Endothelial cell of umbilical vein (primary cell): ENCODE measurements around the gene MBNL2. TPM values are rescaled to one million over a fixed set of nuclear protein-coding genes. Genes with fewer than 3 reads are reported as not detected.

Experiments
- BruUV-seq: library from RNA; stranded (reverse); fragments of 400-500 nt; replicated peaks from 2 replicates; lab custom pipeline; 2021; lab: Mats Ljungman, UMichigan
- CTCF ChIA-PET: fragments of 300-600, 350-600 bp; sonication (Branson Sonifier 250); formaldehyde crosslinking; loops from one replicate; lab custom pipeline; 2021; ENCODE audit warnings: antibody characterized with exemption, inconsistent platforms; lab: Charles Lee
- POLR2A ChIA-PET: fragments of 300-600, 350-600 bp; sonication (Branson Sonifier 250); formaldehyde crosslinking; loops from one replicate; lab custom pipeline; 2021; ENCODE audit warnings: antibody characterized with exemption, inconsistent platforms; lab: Charles Lee
- DNase-seq: peaks from one replicate; pipeline ENCODE4 v3.0.0-alpha.2; 2011; ENCODE audit warnings: low read depth, low spot score
- FAIRE-seq: peaks from 2 replicates; lab custom pipeline; 2011; peaks lifted over from hg19 to GRCh38; lab: Jason Lieb, UNC
- H2AFZ ChIP-seq: 2 replicates; pipeline ENCODE4 v1.6.0; 2012; ENCODE audit warnings: low read depth, low read length, control low read depth, inconsistent platforms
- H3K27ac ChIP-seq: 2 replicates; pipeline ENCODE4 v1.5.1; 2011; ENCODE audit warnings: low read depth, mild to moderate bottlenecking, control low read depth, low read length, moderate library complexity; ENCODE audit not compliant: insufficient read depth
- H3K27me3 ChIP-seq, 2 experiments: 2 replicates each; pipeline versions ENCODE4 v1.6.0 to v1.6.1; 2011; ENCODE audit warnings: low read length in 2 of 2, mixed read lengths in 1 of 2; ENCODE audit not compliant: control insufficient read depth in 2 of 2, insufficient read depth in 2 of 2
- H3K36me3 ChIP-seq, 2 experiments: 2 replicates in 1 of 2; 3 replicates in 1 of 2; pipeline ENCODE4 v1.5.1; 2011; ENCODE audit warnings: low read length in 2 of 2, mild to moderate bottlenecking in 1 of 2, moderate library complexity in 1 of 2; ENCODE audit not compliant: control insufficient read depth in 2 of 2, insufficient read depth in 2 of 2; ENCODE audit errors: extremely low read depth in 1 of 2
- H3K4me1 ChIP-seq: 3 replicates; pipeline ENCODE4 v1.5.1; 2011; ENCODE audit warnings: mild to moderate bottlenecking, low read length; ENCODE audit not compliant: control insufficient read depth, insufficient read depth; ENCODE audit errors: extremely low read depth
- H3K4me2 ChIP-seq: 2 replicates; pipeline ENCODE4 v1.6.1; 2011; ENCODE audit warnings: low read length, control low read depth, mixed read lengths; ENCODE audit not compliant: insufficient read depth
- H3K4me3 ChIP-seq, 3 experiments: fragments of 200-600 bp in 1 of 3; sonication (generic), shearing (Covaris generic) in 1 of 3; replicated peaks in 1 of 3; 2 replicates each; pipeline ENCODE4 v1.5.1; 2011 to 2016; ENCODE audit warnings: control low read depth in 3 of 3, low read length in 3 of 3, mild to moderate bottlenecking in 2 of 3, inconsistent platforms in 1 of 3, low read depth in 1 of 3, moderate library complexity in 1 of 3; ENCODE audit not compliant: insufficient read depth in 1 of 3
- H3K79me2 ChIP-seq: 2 replicates; pipeline ENCODE4 v1.6.0; 2012; ENCODE audit warnings: low read length, inconsistent platforms; ENCODE audit not compliant: control insufficient read depth, insufficient read depth
- H3K9ac ChIP-seq: replicated peaks from 2 replicates; pipeline ENCODE3; 2011; ENCODE audit warnings: low read length, control low read depth; ENCODE audit not compliant: insufficient read depth; ENCODE audit errors: extremely low read depth
- H3K9me1 ChIP-seq: replicated peaks from 3 replicates; pipeline ENCODE4 v1.6.0; 2011; ENCODE audit warnings: mild to moderate bottlenecking, low read length; ENCODE audit not compliant: control insufficient read depth, insufficient read depth; ENCODE audit errors: extremely low read depth
- H3K9me3 ChIP-seq: replicated peaks from 2 replicates; pipeline ENCODE4 v1.5.1; 2012; ENCODE audit warnings: low read length, inconsistent platforms; ENCODE audit not compliant: control insufficient read depth, insufficient read depth
- H4K20me1 ChIP-seq: replicated peaks from 2 replicates; pipeline ENCODE3; 2011; ENCODE audit warnings: mild to moderate bottlenecking, low read length; ENCODE audit not compliant: control insufficient read depth, insufficient read depth; ENCODE audit errors: extremely low read depth
- EZH2 ChIP-seq: IDR thresholded peaks from 2 replicates; pipeline ENCODE4 v1.6.1; 2012; ENCODE audit warnings: borderline replicate concordance, low read depth, mild to moderate bottlenecking, moderate library complexity, low read length, inconsistent platforms; ENCODE audit not compliant: severe bottlenecking
- FOS ChIP-seq: IDR thresholded peaks from 2 replicates; pipeline ENCODE4 v1.6.1; 2011; ENCODE audit warnings: mild to moderate bottlenecking, low read length, moderate library complexity, borderline replicate concordance; ENCODE audit not compliant: insufficient read depth
- GATA2 ChIP-seq: IDR thresholded peaks from 2 replicates; pipeline ENCODE4 v1.7.0; 2011; ENCODE audit warnings: low read depth, mild to moderate bottlenecking, moderate library complexity, mixed read lengths, low read length; ENCODE audit not compliant: insufficient read length, insufficient read depth
- JUN ChIP-seq: IDR thresholded peaks from 2 replicates; pipeline ENCODE4 v1.6.1; 2011; ENCODE audit warnings: borderline replicate concordance, low read depth; ENCODE audit not compliant: insufficient read length, insufficient read depth
- MYC ChIP-seq: IDR thresholded peaks from one replicate; pipeline ENCODE4 v1.6.1; 2011; ENCODE audit warnings: mild to moderate bottlenecking, low read depth, low read length
- POLR2A ChIP-seq: IDR thresholded peaks from 2 replicates; pipeline ENCODE4 v1.6.1; 2012; ENCODE audit warnings: low read depth, mild to moderate bottlenecking, control low read depth, low read length
- POLR2AphosphoS5 ChIP-seq: IDR thresholded peaks from 2 replicates; pipeline ENCODE4 v1.6.1; 2012; ENCODE audit warnings: low read depth, mild to moderate bottlenecking, control low read depth, low read length, moderate library complexity; ENCODE audit not compliant: insufficient read depth
- dilution Hi-C: fragments of 300-500 bp; cut with MboI; formaldehyde crosslinking; loops from one replicate; pipeline ENCODE4 v1.15.0; 2019; ENCODE audit warnings: low sequenced_read_pairs; ENCODE audit not compliant: extremely low pct_ligation_motif_present
- intact Hi-C: fragments of 100-400 bp; cut with micrococcal nuclease; formaldehyde crosslinking; loops from one replicate; pipeline ENCODE4 v1.10.0; 2022
- polyA plus RNA-seq, 4 experiments: library from polyadenylated mRNA; depleted of rRNA in 3 of 4; stranded (reverse) in 3 of 4; unstranded in 1 of 4; fragments of >200 nt; gene quantifications; 2 replicates each; pipeline versions ENCODE4 v1.2.1 to v1.2.3, GENCODE V29; 2011 to 2012; ENCODE audit warnings: missing spikeins in 1 of 4
- total RNA-seq: library from RNA; stranded (reverse); gene quantifications from 2 replicates; pipeline ENCODE4 v1.2.3, GENCODE V29; 2021
- TF ChIP-seq, protein P1 (sequence below): IDR thresholded peaks from 2 replicates; pipeline ENCODE4 v1.6.1; 2011; ENCODE audit not compliant: insufficient read depth, insufficient read length
- TF ChIP-seq, protein P2 (sequence below), 2 donors: IDR thresholded peaks; 1 replicate in 1 of 2; 2 replicates in 1 of 2; pipeline ENCODE4 v1.5.1; 2011; ENCODE audit warnings: low read length in 2 of 2, mild to moderate bottlenecking in 2 of 2, moderate library complexity in 2 of 2, control low read depth in 1 of 2, inconsistent platforms in 1 of 2, low read depth in 1 of 2; ENCODE audit not compliant: insufficient read depth in 1 of 2; ENCODE audit errors: extremely low read depth in 1 of 2

Gene MBNL2
- total and polyA plus RNA-seq, 2 donors (not counting 3 experiments of a cell fraction or from before 2014, with no cell fraction given): 32.9 to 76.5 TPM

DNA sequence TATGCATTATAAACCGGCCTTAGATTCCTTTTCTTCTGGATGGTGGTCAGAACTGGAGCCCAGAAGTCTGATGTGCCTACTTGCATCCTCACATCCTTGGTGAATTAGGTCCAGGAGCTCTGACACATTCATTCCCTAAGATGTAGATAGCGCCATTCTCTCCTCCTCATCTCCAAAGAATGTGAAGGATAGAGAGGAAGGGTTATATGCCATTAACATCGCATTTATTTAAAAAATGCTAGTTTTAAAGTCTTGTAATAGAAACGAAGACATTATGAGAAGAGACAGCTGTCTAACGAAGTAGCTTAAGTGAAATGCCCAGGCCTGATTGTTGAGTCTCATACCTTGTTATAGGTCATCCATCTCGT, 9.7 kb downstream of the MBNL2 start:
- no peak for DNase-seq
- H3K27ac ChIP-seq: no peak overlapping the region
- no peaks in the 10 kb centered on the region for H3K9me1 ChIP-seq
- peaks cover 65% of the 10 kb centered on the region for H3K4me1 ChIP-seq
- FAIRE-seq: no peak
- no peak overlapping the region for H3K4me3 ChIP-seq
- intact Hi-C loops: no loop called here
- H4K20me1 ChIP-seq: no peaks in the 10 kb centered on the region
- H3K4me2 ChIP-seq: no peak overlapping the region
- H3K9me3 ChIP-seq: no peaks in the 10 kb centered on the region
- no peak overlapping the region for H2AFZ ChIP-seq
- peaks cover 95% of the 10 kb centered on the region for H3K79me2 ChIP-seq
- no TSS peak for BruUV-seq
- no peak overlapping the region for H3K9ac ChIP-seq
- no peaks in the 10 kb centered on the region for H3K27me3 ChIP-seq
- H3K36me3 ChIP-seq: peaks cover 2 to 9% of the 10 kb centered on the region in 2 experiments
- dilution Hi-C loops: no loop called here
- TF ChIP-seq FOS: no peak
- no peak for TF ChIP-seq JUN
- TF ChIP-seq GATA2: no peak
- TF ChIP-seq POLR2A: no peak
- TF ChIP-seq, protein P1, sequence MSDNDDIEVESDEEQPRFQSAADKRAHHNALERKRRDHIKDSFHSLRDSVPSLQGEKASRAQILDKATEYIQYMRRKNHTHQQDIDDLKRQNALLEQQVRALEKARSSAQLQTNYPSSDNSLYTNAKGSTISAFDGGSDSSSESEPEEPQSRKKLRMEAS: no peak
- no peak for TF ChIP-seq POLR2AphosphoS5
- TF ChIP-seq, protein P2, sequence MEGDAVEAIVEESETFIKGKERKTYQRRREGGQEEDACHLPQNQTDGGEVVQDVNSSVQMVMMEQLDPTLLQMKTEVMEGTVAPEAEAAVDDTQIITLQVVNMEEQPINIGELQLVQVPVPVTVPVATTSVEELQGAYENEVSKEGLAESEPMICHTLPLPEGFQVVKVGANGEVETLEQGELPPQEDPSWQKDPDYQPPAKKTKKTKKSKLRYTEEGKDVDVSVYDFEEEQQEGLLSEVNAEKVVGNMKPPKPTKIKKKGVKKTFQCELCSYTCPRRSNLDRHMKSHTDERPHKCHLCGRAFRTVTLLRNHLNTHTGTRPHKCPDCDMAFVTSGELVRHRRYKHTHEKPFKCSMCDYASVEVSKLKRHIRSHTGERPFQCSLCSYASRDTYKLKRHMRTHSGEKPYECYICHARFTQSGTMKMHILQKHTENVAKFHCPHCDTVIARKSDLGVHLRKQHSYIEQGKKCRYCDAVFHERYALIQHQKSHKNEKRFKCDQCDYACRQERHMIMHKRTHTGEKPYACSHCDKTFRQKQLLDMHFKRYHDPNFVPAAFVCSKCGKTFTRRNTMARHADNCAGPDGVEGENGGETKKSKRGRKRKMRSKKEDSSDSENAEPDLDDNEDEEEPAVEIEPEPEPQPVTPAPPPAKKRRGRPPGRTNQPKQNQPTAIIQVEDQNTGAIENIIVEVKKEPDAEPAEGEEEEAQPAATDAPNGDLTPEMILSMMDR (IDR thresholded peaks at IDR 0.05; ENCODE audit: extremely low read depth in 1 of 2, insufficient read depth in 1 of 2, low read depth in 1 of 2, low read length in 2 of 2): no peak
- no peak for TF ChIP-seq MYC
- TF ChIP-seq EZH2: no peak
- ChIA-PET POLR2A (no interaction called here), CTCF (interaction anchor here (1.1 to 6.6 kb wide), 8 partner anchors 8 to 122 kb away, joined by 3 to 44 read pairs (median 6); partner anchors contain the start of gene MBNL2)
